HG03558 (cell line): ENCODE data around the gene AKAP6.
"Not testable (repeated sequence)": the region's sequence is repeated elsewhere in the genome, so short reads cannot be mapped to it uniquely, and the experiment has no call there.

Experiments
- ATAC-seq: cut with Tn5 transposase; IDR thresholded peaks from one replicate; pipeline ENCODE4 v1.9.1; 2021; ENCODE audit warnings: moderate number of reproducible peaks; ENCODE audit not compliant: unreplicated experiment; ENCODE audit errors: extremely low read depth

Gene AKAP6

GRCh38 chr14:32763673-32764072 is 434.6 kb downstream of the AKAP6 start:
- no peak for ATAC-seq

- no peak for ATAC-seq
Measured at GRCh38 chr14:32764131-32764530, 435.0 kb downstream of the AKAP6 start.

DNA sequence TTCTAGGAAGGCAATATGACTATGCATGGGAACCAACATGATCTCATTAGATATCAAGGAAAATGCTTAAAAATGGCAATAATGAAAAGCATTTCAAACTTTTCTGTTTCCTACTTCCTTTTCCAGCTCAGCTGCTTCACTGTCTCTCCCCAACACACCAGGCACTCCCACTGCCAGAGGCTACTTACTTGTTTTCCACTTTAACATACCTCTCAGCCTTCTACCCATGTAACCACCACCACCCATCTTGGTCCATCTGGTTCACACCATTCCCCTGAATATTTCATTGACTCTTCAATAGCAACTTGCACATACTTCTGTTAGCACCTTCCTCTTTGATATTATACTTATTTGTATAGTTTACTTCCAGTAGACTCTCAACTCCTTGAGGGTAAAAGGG is 441.3 kb downstream of the AKAP6 start:
- no peak for ATAC-seq

DNA sequence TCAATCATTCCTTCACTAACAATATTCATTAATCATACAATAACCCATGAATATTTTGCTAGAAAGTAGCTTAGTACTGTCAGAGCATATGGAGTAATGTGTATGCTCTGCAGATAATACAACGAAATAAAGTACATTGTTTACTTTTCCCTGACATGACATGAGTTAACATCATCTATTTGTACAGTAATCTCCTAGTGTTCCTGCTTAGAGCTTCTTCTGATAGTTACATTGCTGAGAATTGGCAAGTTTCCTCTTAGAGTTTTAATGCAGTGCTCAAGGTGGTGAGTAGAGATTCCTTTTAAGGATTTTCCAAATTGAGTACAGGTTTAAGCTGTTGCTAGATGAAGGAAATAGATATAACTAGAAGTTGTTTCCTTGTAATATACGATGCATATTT is 445.1 kb downstream of the AKAP6 start:
- ATAC-seq = no peak

DNA sequence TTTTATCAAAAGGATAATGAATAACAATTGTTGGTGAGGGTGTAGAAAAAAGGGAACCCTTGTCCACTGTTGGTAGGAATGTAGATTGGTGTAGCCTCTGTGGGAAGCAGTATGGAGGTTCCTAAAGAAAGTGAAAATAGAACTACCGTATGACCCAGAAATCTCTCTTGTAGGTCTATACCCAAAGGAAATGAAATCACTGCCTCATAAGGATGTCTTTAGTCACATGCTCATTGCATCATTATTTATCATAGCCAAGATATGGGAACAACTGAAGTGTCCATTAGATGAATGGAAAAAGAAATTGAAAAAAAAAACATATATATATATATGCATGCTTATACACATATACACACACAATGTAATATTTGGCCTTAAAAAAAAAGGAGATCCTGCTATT is 450.7 kb downstream of the AKAP6 start:
- ATAC-seq = no peak

- no peak for ATAC-seq
Measured at GRCh38 chr14:32784405-32784804, 455.3 kb downstream of the AKAP6 start.

DNA sequence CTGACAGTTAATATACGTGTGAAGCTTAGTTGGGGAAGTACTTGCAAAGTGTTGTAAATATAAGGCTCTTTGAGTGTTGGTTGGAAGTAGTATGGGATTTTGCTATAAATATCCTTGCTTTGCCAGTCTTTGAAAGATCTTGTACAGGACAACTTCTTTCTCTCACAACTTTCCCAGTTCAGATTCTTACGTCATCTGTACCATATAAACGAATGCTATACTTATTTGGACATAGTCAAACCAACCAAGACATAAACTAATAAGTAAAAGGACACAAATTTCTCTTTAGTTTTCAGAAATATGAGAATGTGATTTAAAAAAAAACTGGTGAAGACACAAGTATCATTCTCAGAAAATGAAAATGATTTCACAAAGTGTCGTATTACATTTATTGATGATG is 456.5 kb downstream of the AKAP6 start:
- ATAC-seq = no peak

DNA sequence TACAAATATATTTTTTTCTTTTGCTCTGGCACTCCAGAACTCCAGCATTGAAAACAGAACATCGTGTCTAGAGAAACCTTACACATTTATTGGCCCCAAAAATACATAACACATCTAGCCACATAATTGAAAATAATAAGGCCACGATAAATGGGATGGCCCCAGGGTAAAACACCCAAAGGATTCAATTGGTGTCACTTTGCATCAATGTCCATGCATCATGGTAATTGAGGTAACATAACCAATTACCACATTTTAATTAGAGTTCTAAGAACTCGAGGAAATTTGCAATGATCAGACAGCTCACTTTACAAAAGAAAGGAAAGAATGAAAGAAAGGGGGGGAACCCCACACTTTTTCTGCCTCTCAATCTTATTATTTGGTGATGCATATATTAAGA is 457.8 kb downstream of the AKAP6 start:
- ATAC-seq = no peak

- not testable (repeated sequence) for ATAC-seq
Measured at GRCh38 chr14:32793033-32793432, 463.9 kb downstream of the AKAP6 start.

GRCh38 chr14:32800320-32800719 is 471.2 kb downstream of the AKAP6 start:
- ATAC-seq = no peak

GRCh38 chr14:32802295-32802694 is 473.2 kb downstream of the AKAP6 start:
- ATAC-seq = no peak

- ATAC-seq = no peak
Measured at GRCh38 chr14:32805979-32806378, 476.9 kb downstream of the AKAP6 start.

DNA sequence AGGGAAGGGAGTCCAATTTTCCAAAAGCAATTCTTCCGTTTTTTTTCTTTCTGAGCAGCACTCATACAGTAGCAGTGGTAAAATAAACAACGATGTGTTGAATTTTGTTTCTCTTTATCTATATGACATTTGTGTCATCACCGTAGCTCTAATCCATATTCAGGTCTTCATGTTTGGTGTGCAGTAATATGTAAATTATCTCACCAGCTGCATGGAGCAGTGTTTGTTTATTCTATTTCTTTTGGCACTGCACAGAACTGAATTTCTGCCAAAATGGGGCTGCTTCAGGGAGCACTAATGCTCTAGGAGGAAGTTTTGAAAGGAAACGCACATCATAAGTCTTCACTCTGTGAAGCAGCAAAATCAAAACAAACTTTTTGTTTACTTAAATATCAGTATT is 479.5 kb downstream of the AKAP6 start:
- no peak for ATAC-seq

DNA sequence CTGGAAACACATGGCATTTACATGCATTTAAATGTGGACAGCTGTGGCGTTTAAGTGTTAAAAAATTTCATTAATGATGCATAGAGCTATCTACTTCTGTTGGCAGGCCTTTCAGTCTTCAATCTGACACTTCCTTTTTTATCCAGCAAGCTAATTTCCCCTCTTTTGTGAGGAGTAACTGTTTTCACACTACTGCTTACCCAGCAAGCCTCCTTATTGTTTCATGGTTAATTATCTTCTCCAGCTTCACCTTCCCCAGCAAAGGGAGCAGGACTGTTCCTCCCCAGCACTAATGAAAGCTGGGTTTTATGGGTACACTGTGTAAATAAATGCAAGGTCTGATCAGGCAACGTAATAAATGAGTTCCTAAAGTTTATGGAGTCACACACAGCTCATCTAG is 480.2 kb downstream of the AKAP6 start:
- no peak for ATAC-seq

DNA sequence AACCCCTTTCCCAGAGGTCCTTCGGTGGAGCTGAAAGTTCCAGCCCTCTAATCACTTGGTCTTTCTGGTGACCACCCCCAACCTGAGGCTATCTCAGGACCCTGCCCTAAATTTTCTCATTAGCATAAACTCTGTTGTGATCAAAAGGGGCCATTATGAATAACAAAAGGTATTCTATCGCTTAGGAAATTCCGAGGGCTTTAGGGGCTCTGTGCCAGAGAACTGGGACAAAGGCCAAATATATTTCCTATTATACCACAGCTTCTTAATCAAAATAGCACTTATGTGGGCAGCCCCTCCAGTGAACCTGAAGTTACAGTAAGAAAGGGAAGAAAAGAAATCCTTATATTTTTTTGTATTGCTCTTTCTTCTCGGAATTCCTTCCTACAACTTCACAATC is 484.3 kb downstream of the AKAP6 start:
- ATAC-seq = no peak

DNA sequence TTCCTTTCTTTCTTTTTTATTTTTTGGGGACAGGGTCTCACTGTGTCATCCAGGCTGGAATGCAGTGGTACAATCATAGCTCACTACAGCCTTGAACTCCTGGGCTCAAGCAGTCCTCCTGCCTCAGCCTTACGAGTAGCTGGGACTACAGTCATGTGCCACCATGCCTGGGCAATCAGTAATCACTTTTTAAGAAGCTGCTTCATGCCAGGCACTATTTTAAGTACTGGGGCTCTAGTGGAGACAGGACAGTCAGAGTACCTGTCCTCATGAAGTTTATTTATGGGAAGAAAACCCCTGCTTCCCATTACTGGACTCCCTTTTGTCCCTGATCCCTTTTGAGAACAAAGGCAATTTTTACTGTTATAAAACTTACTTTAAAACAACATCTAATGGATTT is 485.6 kb downstream of the AKAP6 start:
- ATAC-seq = no peak

DNA sequence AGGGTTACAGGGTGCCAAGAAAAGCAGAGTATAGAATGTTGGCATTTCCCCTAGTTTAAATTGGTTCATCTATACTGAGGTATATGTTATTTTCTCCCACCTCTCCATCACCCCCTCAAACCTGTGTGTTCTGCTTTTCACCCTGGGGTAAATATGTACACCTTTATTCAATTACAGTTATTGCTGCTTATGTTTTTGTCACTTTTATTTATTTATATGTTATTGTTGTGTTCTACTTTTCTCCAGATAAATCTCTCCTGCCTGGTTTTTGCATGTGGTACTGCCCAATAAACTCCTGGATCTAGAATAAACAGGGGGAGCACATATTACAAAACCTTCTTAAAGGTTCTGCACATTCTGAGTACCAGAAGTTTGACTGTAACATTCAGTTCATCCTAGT is 487.5 kb downstream of the AKAP6 start:
- ATAC-seq = no peak

DNA sequence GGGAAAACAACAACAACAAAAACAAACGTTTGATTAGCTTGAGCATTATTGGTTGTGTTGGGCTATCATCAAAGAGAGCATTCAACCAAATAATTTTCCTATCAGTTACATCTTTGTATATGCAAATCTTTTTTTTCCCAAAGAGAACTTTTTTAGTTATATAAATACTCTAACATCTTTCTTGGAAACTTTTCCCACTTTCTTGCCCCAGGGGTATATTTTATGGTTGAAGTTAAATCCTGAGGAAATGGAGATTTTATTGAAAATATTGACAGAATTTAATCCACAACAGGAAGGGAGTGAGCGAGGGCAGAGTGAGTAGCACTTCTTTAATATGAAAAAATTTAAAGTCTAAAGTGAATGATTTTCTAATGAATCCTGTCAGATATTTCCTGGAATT is 488.7 kb downstream of the AKAP6 start:
- ATAC-seq = no peak

- ATAC-seq = no peak
Measured at GRCh38 chr14:32818581-32818980, 489.5 kb downstream of the AKAP6 start.

DNA sequence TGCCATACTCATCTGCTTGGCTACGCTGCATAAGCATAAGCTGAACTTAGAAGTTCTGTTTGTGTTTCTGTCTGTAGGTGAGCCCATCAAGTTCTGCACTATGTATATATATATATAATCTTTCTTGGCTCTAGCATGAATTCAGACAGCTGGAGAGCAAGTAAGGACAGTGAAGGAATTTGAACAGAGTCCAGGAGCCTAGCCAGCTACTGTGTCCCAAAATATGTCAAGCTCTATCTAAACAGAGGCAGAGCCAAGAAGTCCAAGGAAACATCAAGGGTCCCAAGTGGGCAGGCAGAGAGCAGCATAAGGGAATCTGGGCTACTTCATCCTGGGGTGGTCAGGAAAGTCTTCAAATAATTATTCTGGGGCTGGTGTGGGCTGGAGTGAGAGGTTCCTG is 491.1 kb downstream of the AKAP6 start:
- no peak for ATAC-seq

- ATAC-seq = no peak
Measured at GRCh38 chr14:32820682-32821081, 491.6 kb downstream of the AKAP6 start.

DNA sequence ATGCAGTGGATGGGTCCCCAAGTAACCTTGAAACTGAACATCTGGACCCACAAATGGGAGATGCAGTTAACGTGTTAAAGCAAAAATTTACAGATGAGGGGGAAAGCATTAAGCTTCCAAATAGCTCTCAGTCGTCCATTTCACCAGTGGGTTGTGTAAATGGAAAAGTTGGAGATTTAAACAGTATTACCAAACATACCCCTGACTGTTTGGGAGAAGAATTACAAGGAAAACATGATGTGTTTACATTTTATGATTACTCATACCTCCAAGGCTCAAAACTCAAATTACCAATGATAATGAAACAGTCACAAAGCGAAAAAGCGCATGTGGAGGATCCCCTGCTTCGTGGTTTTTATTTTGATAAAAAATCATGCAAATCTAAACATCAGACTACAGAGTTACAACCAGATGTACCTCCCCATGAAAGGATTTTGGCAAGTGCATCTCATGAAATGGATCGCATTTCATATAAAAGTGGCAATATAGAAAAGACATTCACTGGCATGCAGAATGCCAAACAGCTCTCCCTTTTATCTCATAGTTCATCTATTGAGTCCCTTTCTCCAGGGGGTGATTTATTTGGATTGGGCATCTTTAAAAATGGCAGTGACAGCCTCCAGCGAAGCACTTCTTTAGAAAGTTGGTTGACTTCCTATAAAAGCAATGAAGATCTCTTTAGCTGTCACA is 493.0 kb downstream of the AKAP6 start:
- ATAC-seq = no peak

- no peak for ATAC-seq
Measured at GRCh38 chr14:32823706-32824105, 494.6 kb downstream of the AKAP6 start.
